HG02678 (cell line): ENCODE data around the gene PUSL1.

Experiments
- ATAC-seq: cut with Tn5 transposase; IDR thresholded peaks from one replicate; pipeline ENCODE4 v1.9.1; 2021; ENCODE audit warnings: mild to moderate bottlenecking, moderate library complexity; ENCODE audit not compliant: unreplicated experiment

The PUSL1 gene

GRCh38 chr1:1335792-1336248 lies 27.4 kb downstream of the PUSL1 start:
- no peak for ATAC-seq

DNA sequence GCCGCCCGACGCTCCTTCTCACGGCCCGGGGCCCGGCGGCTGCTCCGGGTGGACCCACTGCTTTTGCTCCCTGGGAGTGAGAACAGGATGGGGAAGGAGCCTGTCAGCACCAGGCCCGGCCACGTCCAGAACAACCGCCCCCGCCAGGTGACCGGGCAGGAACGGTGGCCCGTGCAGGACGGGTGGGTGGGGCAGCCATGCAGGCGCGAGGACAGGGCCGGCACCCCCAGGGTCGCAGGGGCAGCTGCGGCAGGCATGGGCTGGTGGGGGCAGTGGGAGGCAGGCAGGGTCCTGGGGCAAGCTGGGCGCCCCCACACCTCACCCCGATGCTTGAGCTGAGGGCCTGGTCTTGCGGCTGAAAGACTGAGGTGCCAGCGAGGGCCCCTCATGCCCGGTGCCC lies 28.0 kb downstream of the PUSL1 start:
- ATAC-seq = no peak

- no peak for ATAC-seq
Measured at GRCh38 chr1:1336931-1337792, 28.8 kb downstream of the PUSL1 start.

- ATAC-seq = no peak
Measured at GRCh38 chr1:1337793-1338147, 29.4 kb downstream of the PUSL1 start.

- no peak for ATAC-seq
Measured at GRCh38 chr1:1338278-1338677, 29.9 kb downstream of the PUSL1 start.

DNA sequence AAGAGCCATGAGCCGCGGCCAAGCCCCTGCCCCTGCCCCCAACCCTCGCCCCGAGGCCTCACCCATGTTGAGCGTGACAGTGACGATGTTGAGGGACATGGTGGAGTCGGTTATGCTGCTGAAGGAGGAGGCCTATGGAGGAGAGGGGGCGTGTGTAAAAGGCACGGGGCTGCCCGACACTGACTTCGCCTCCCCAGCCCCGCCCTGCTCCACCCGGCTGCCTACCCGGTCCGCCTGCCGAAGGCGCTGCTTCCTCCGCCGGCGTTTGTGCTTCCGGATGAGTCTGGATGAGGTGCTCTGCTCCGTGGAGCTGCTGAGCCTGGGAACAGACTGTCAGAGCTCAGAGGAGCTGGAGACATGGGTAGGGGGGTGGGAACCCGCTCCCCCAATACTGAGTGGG lies 31.8 kb downstream of the PUSL1 start:
- ATAC-seq = no peak

DNA sequence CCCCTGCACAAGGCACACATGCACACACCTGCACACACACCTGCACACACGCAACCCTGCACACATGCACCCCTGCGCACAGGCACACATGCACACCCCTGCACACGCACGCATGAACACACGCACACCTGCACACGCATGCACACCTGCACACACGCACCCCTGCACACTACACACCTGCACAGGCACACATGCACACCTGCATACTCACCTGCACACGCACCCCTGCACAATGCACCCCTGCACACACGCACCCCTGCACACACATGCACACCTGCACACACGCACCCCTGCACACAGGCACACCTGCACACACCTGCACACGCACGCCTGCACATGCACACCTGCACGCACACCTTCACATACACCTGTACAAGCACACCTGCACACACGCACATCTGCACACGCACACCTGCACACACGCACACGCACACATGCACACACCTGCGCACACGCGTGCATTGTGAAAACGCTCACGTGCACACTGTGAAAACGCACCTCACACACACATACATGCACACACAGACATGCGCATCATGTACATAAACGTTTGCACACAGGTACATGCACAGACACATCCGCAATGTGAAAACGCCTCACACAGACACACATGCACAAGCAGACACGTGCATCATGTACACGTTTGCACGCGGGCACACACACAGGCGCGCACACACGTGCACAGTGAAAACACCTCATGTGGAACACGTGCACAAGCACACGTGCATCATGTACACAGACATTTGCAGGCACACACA lies 32.6 kb downstream of the PUSL1 start:
- ATAC-seq = no peak

DNA sequence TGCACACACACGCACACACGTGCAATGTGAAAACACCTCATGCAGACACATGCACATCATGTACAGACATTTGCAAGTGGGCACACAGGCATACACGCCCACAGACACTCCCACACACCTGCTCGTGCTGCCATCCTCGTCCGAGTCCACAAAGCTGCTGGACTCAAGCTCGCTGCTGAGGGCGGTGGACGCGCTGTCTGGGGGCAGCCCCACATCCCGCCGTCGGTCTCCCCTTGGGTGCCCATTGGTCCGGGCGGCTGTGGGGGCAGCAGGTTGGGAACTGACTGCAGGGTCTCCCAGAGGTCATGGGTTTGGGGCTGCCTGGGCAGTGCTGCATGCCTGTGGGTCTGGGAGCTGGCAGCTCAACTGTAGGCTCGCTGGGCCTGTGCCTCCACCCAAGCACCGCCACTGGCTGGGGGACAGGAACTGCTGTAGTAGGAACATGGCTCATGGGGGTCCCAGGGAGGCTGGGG lies 33.2 kb downstream of the PUSL1 start:
- ATAC-seq = no peak

- no peak for ATAC-seq
Measured at GRCh38 chr1:1342061-1342562, 33.7 kb downstream of the PUSL1 start.

DNA sequence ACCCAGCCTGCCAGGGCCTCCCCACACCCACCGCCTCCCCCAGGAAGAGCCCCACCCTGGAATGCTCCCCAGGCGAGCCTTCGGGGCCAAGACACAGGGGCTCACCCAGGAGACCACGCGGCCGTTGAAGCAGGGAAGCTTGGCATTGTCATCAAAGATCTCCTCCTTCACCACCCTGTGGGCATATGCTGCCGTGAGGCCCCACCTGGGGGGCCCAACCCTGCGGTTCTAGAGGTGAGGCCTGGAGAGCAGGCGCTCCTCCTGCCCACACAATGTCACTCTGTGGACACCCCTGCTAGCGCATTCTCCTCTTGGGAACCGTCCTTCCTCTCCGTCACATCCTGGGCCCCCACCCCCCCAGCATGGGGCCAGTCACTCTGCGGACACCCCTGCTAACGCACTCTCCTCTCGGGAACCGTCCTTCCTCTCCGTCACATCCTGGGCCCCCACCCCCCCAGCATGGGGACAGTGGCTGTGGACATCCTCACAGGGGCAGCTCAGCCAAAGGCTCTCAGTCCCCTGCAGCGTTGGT lies 34.3 kb downstream of the PUSL1 start:
- ATAC-seq = no peak

GRCh38 chr1:1343811-1344421 lies 35.5 kb downstream of the PUSL1 start:
- ATAC-seq = no peak

- no peak for ATAC-seq
Measured at GRCh38 chr1:1344655-1345361, 36.4 kb downstream of the PUSL1 start.

DNA sequence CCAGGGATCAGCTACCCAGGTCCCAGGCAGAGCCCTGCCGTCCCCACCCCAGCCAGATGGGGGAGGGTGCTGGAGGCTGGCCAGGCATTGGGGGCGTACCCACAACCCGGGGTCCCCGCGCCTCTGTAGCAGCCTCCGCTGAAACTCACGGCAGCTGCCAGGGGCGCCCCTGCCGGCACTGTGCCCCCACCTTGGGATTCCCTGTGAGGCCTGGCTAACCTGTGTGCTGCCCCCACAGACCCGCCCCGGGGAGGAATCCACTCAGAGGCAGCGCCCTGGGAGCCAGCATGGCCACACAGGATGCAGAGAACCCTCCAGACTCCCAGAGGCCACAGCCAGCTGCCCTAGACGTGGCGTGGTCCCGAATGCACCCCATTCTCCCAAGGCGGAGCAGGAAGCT lies 37.0 kb downstream of the PUSL1 start:
- ATAC-seq = no peak

DNA sequence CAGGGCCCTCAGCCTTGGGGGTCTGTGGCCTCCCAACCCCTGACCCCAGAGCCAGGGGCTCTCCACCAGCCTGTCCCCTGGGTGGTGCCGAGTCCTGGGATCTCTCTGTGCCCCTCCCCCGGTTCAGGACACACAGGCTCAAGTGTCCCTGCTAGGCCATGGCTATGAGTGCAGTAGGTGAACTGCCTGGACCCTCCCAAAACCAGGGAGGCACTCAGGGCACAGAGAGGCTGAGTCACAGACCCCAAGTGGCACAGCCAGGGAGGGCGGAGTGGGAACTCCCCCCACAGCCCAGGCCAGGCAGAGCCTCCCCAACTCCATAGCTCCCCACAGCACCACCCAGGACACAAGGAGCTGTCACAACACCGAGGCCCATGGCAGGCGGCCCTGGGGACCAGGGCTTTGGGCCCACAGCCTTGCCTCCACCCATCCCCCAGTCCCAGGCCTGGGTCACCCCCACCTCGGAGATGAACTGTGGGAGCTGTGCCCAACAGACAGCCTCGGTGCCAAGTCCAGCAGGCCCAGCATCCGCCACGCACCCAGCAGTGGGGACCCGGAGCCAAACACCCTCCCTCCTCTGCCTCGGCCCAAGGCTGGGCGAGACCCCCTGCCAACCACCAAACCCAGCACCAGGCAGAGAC lies 37.6 kb downstream of the PUSL1 start:
- ATAC-seq = no peak

GRCh38 chr1:1346501-1346890 lies 38.1 kb downstream of the PUSL1 start:
- no peak for ATAC-seq

GRCh38 chr1:1347026-1347595 lies 38.7 kb downstream of the PUSL1 start:
- ATAC-seq = no peak

GRCh38 chr1:1347663-1348419 lies 39.4 kb downstream of the PUSL1 start:
- ATAC-seq = no peak

- ATAC-seq = peak; percentile 5
Measured at GRCh38 chr1:1348420-1349255, 40.2 kb downstream of the PUSL1 start.
